Central memory CD4-positive, alpha-beta T cell (primary cell): Measurements from ENCODE around the gene CENPU.
A peak's percentile ranks its signal among the peaks of the same experiment; 100 is the strongest.
"Not testable (repeated sequence)": the region's sequence is repeated elsewhere in the genome, so short reads cannot be mapped to it uniquely, and the experiment has no call there.

Experiments
- DNase-seq: peaks from one replicate; pipeline ENCODE4 v3.0.0; 2022

Gene CENPU

GRCh38 chr4:184751585-184751956, 17.7 kb upstream of the CENPU start:
- DNase-seq: no peak

GRCh38 chr4:184750926-184751584, 17.2 kb upstream of the CENPU start:
- DNase-seq: no peak

GRCh38 chr4:184748251-184748652, 14.4 kb upstream of the CENPU start:
- no peak for DNase-seq

- no peak for DNase-seq
Observed at GRCh38 chr4:184747034-184747830, 13.3 kb upstream of the CENPU start.

- peak; percentile 49 for DNase-seq
Observed at GRCh38 chr4:184745831-184746795, 12.2 kb upstream of the CENPU start.

GRCh38 chr4:184744236-184744635, 10.3 kb upstream of the CENPU start:
- no peak for DNase-seq

- DNase-seq: no peak
Observed at GRCh38 chr4:184743650-184744049, 9.8 kb upstream of the CENPU start.

- not testable (repeated sequence) for DNase-seq
Observed at GRCh38 chr4:184741651-184742050, 7.8 kb upstream of the CENPU start.

GRCh38 chr4:184740980-184741391, 7.1 kb upstream of the CENPU start:
- no peak for DNase-seq

GRCh38 chr4:184739575-184739974, 5.7 kb upstream of the CENPU start:
- not testable (repeated sequence) for DNase-seq

- DNase-seq: no peak
Observed at GRCh38 chr4:184734758-184735157, 862 bp upstream of the CENPU start.

GRCh38 chr4:184732126-184732525, 1.8 kb downstream of the CENPU start:
- no peak for DNase-seq

GRCh38 chr4:184731056-184731455, 2.8 kb downstream of the CENPU start:
- DNase-seq: no peak

- DNase-seq: no peak
Observed at GRCh38 chr4:184729946-184730345, 4.0 kb downstream of the CENPU start.

GRCh38 chr4:184728858-184729257, 5.0 kb downstream of the CENPU start:
- DNase-seq: no peak

- DNase-seq: no peak
Observed at GRCh38 chr4:184727430-184727829, 6.5 kb downstream of the CENPU start.

GRCh38 chr4:184722798-184723197, 11.1 kb downstream of the CENPU start:
- no peak for DNase-seq

GRCh38 chr4:184721254-184721653, 12.6 kb downstream of the CENPU start:
- DNase-seq: no peak

GRCh38 chr4:184719407-184719806, 14.5 kb downstream of the CENPU start:
- DNase-seq: no peak

- DNase-seq: no peak
Observed at GRCh38 chr4:184715526-184715925, 18.4 kb downstream of the CENPU start.

- DNase-seq: no peak
Observed at GRCh38 chr4:184713887-184714286, 20.0 kb downstream of the CENPU start.

- DNase-seq: no peak
Observed at GRCh38 chr4:184712322-184712721, 21.6 kb downstream of the CENPU start.

GRCh38 chr4:184706453-184706852, 27.4 kb downstream of the CENPU start:
- DNase-seq: no peak
